Measurements from ENCODE around the gene ME3.
"Not testable (repeated sequence)": the region's sequence is repeated elsewhere in the genome, so short reads cannot be mapped to it uniquely, and the experiment has no call there.

The ME3 gene

DNA sequence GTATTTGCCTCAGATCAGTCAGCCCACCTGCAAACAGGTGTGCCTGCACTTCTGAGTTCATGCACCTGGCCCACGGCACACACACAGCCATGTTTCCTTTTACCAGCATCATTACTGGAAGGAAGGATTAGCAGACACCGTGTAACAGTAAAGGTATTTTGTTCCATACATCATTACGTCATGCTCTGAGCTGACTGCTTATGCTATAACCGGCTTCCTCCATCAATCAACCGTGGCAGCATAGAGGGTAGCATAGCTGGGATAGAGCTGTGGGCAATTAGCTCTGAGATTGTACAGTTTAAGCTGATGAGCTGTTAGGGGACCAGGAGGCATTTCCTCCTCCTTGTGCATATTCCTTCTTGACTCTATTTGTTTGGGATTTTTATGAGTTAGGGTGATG lies 102.4 kb downstream of the ME3 start:
- Histone ChIP-seq H4K20me1 (no peaks in the 10 kb centered on the region), H3K36me3 (no peaks in the 10 kb centered on the region), H3K9me3 (no peaks in the 10 kb centered on the region), H3K4me3 (no peak overlapping the region), H3K27ac (no peak overlapping the region), H3K4me2 (no peak overlapping the region), H3K4me1 (no peaks in the 10 kb centered on the region), H3K27me3 (no peaks in the 10 kb centered on the region), H3K9ac (no peak overlapping the region)
- no peak for TF ChIP-seq Cebpa-rat (IDR thresholded peaks at IDR 0.05)

DNA sequence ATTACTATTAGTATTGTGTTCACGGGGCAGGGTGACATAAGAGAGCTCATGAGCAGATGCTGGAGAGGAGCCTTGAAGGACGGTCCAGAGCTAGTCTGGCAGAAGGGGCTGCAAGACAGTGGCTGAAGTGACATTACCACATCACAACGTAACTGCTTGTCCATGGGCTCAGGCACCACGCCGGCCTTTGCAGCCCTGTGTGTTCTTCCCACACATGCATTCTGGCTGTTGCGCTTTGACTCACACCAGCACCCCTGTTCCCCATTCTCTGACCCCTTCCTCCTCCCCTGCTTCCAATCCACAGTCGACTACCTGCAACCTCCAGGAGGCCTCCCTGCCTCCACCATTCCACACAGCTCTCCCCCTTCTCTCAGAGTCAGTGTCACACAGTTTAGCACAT lies 103.3 kb downstream of the ME3 start:
- no peak overlapping the region for H3K9ac ChIP-seq
- H3K4me3 ChIP-seq, result no peak overlapping the region
- no peak overlapping the region for H3K4me2 ChIP-seq
- no peak for TF ChIP-seq Cebpa-rat (IDR thresholded peaks at IDR 0.05)
- H3K27ac ChIP-seq, result no peak overlapping the region
- H3K4me1 ChIP-seq, result no peaks in the 10 kb centered on the region
- no peaks in the 10 kb centered on the region for H4K20me1 ChIP-seq
- H3K9me3 ChIP-seq, result no peaks in the 10 kb centered on the region
- H3K27me3 ChIP-seq, result no peaks in the 10 kb centered on the region
- H3K36me3 ChIP-seq, result no peaks in the 10 kb centered on the region

- no peak overlapping the region for H3K4me2 ChIP-seq
- H3K27ac ChIP-seq, result no peak overlapping the region
- no peaks in the 10 kb centered on the region for H3K9me3 ChIP-seq
- no peak overlapping the region for H3K4me3 ChIP-seq
- no peaks in the 10 kb centered on the region for H4K20me1 ChIP-seq
- H3K27me3 ChIP-seq, result no peaks in the 10 kb centered on the region
- H3K36me3 ChIP-seq, result no peaks in the 10 kb centered on the region
- H3K9ac ChIP-seq, result no peak overlapping the region
- TF ChIP-seq Cebpa-rat (IDR thresholded peaks at IDR 0.05), result no peak
- H3K4me1 ChIP-seq, result no peaks in the 10 kb centered on the region
Observed at GRCh38 chr11:86565801-86566312, 106.6 kb downstream of the ME3 start.

DNA sequence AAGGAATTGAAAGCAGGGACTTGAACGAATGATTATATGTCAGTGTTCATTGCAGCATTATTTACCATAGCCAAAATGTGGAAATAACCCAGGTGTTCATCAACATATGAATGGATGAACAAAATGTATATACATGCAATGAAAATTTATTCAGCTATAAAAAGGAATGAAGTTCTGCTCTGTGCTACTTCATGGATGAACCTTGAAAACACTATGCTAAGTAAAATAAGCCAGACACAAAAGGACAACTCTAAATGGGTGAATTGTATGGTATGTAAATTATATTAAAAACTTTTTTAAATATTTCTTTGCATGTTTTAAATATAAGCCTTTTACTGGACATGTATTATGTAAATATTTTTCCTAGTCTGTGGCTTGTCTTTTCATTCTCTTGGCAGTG lies 107.0 kb downstream of the ME3 start:
- no peak overlapping the region for H3K4me3 ChIP-seq
- H3K9ac ChIP-seq, result no peak overlapping the region
- H3K9me3 ChIP-seq, result no peaks in the 10 kb centered on the region
- H4K20me1 ChIP-seq, result no peaks in the 10 kb centered on the region
- no peak overlapping the region for H3K27ac ChIP-seq
- TF ChIP-seq Cebpa-rat (IDR thresholded peaks at IDR 0.05), result no peak
- H3K36me3 ChIP-seq, result no peaks in the 10 kb centered on the region
- no peak overlapping the region for H3K4me2 ChIP-seq
- no peaks in the 10 kb centered on the region for H3K27me3 ChIP-seq
- H3K4me1 ChIP-seq, result no peaks in the 10 kb centered on the region

DNA sequence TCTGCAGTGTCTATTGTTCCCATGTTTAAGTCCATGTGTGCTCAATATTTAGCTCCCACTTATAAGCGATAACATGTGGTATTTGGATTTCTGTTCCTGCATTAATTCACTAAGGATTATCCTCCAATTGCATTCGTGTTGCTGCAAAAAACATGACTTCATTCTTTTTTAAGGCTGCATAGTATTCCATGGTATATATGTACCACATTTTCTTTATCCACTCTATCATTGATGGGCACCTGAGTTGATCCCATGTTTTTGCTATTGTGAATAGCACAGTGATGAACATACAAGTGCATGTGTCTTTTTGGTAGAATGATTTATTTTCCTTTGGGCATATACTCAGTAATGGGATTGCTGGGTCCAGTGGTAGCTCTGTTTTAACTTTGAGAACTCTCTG lies 109.6 kb downstream of the ME3 start:
- H3K36me3 ChIP-seq, H3K4me2 ChIP-seq, H3K9ac ChIP-seq, H4K20me1 ChIP-seq, H3K9me3 ChIP-seq, H3K27ac ChIP-seq, H3K27me3 ChIP-seq, H3K4me1 ChIP-seq, H3K4me3 ChIP-seq: not testable (repeated sequence)

DNA sequence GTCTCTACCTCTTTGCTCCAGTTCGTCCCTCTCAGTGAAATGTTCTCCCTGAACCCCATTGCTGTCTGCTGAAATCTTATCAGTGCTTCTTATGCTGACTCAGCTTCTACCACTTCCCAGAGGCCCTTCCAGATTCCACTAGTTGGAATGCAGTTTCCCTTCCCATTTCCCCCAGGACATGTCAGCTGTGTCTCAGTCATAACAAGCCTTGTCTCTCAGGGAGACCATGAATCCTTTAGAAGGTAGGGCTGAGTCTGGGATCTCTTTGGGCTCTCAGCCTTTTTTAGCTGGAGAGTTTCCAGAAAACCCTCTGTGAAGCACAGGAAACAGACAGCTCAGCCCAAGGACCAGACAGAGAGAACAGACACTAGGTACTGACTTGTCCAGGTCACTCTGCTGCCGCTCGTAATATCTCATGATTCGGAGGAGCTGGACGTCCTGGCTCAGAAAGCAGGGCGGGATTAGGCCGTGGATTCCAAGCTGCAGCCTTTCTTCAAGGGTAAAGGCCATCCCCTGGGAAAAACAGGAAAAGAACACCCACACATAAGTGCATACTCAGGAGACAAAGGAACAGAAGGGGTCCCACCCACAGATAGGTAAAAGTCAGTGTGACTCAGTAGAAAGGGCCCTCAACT lies 113.0 kb downstream of the ME3 start:
- no peaks in the 10 kb centered on the region for H3K36me3 ChIP-seq
- H4K20me1 ChIP-seq, result no peaks in the 10 kb centered on the region
- H3K9ac ChIP-seq, result no peak overlapping the region
- H3K4me1 ChIP-seq, result no peaks in the 10 kb centered on the region
- H3K4me3 ChIP-seq, result no peak overlapping the region
- TF ChIP-seq Cebpa-rat (IDR thresholded peaks at IDR 0.05), result no peak
- H3K27me3 ChIP-seq, result no peaks in the 10 kb centered on the region
- H3K4me2 ChIP-seq, result no peak overlapping the region
- H3K27ac ChIP-seq, result no peak overlapping the region
- H3K9me3 ChIP-seq, result no peaks in the 10 kb centered on the region

DNA sequence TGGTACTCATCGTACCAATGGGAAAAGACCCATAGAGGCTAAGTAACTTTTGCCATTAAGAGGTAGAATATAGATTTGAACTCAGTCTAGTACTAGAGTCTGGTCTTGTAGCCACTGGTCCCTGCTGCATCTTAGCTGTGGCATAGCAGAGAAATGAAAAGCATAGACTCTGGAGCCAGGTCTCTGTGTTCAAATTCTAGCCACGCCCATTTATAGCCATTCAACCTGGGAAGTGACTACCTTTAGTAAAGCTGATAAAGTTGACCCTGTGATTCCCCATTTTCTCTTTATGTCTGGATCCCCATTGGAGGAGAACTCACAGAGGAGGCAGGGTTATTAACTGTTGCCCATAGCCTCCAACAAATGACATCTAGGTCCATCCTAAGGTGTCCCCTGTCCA lies 113.6 kb downstream of the ME3 start:
- Histone ChIP-seq H4K20me1 (no peaks in the 10 kb centered on the region), H3K27me3 (no peaks in the 10 kb centered on the region), H3K4me1 (no peaks in the 10 kb centered on the region), H3K36me3 (no peaks in the 10 kb centered on the region), H3K9ac (no peak overlapping the region), H3K4me3 (no peak overlapping the region), H3K9me3 (no peaks in the 10 kb centered on the region), H3K27ac (no peak overlapping the region), H3K4me2 (no peak overlapping the region)
- no peak for TF ChIP-seq Cebpa-rat (IDR thresholded peaks at IDR 0.05)

GRCh38 chr11:86558207-86558606 lies 114.2 kb downstream of the ME3 start:
- no peaks in the 10 kb centered on the region for H4K20me1 ChIP-seq
- no peaks in the 10 kb centered on the region for H3K4me1 ChIP-seq
- no peaks in the 10 kb centered on the region for H3K36me3 ChIP-seq
- TF ChIP-seq Cebpa-rat (IDR thresholded peaks at IDR 0.05), result no peak
- H3K4me3 ChIP-seq, result no peak overlapping the region
- no peak overlapping the region for H3K9ac ChIP-seq
- no peaks in the 10 kb centered on the region for H3K27me3 ChIP-seq
- H3K4me2 ChIP-seq, result no peak overlapping the region
- H3K9me3 ChIP-seq, result no peaks in the 10 kb centered on the region
- H3K27ac ChIP-seq, result no peak overlapping the region

GRCh38 chr11:86555866-86556265 lies 116.5 kb downstream of the ME3 start:
- TF ChIP-seq Cebpa-rat (IDR thresholded peaks at IDR 0.05), result no peak
- Histone ChIP-seq H3K9me3 (no peaks in the 10 kb centered on the region), H3K27ac (no peak overlapping the region), H4K20me1 (no peaks in the 10 kb centered on the region), H3K4me3 (no peak overlapping the region), H3K4me2 (no peak overlapping the region), H3K4me1 (no peaks in the 10 kb centered on the region), H3K9ac (no peak overlapping the region), H3K27me3 (no peaks in the 10 kb centered on the region), H3K36me3 (no peaks in the 10 kb centered on the region)

- no peaks in the 10 kb centered on the region for H4K20me1 ChIP-seq
- no peaks in the 10 kb centered on the region for H3K27me3 ChIP-seq
- H3K36me3 ChIP-seq, result no peaks in the 10 kb centered on the region
- no peaks in the 10 kb centered on the region for H3K9me3 ChIP-seq
- H3K9ac ChIP-seq, result no peak overlapping the region
- H3K27ac ChIP-seq, result no peak overlapping the region
- no peak overlapping the region for H3K4me2 ChIP-seq
- H3K4me3 ChIP-seq, result no peak overlapping the region
- no peaks in the 10 kb centered on the region for H3K4me1 ChIP-seq
- no peak for TF ChIP-seq Cebpa-rat (IDR thresholded peaks at IDR 0.05)
Observed at GRCh38 chr11:86555401-86555800, 117.0 kb downstream of the ME3 start.

GRCh38 chr11:86553265-86553664 lies 119.2 kb downstream of the ME3 start:
- no peak overlapping the region for H3K4me2 ChIP-seq
- H3K27me3 ChIP-seq, result no peaks in the 10 kb centered on the region
- H3K4me3 ChIP-seq, result no peak overlapping the region
- no peak for TF ChIP-seq Cebpa-rat (IDR thresholded peaks at IDR 0.05)
- no peaks in the 10 kb centered on the region for H3K4me1 ChIP-seq
- H3K27ac ChIP-seq, result no peak overlapping the region
- no peaks in the 10 kb centered on the region for H3K36me3 ChIP-seq
- no peaks in the 10 kb centered on the region for H3K9me3 ChIP-seq
- no peak overlapping the region for H3K9ac ChIP-seq
- H4K20me1 ChIP-seq, result no peaks in the 10 kb centered on the region
